NCI-H1417 treated with DMSO at 0.1 percent for 48 hours (cell line): ENCODE results near the gene ZBTB4.
"Not testable (repeated sequence)": the region's sequence is repeated elsewhere in the genome, so short reads cannot be mapped to it uniquely, and the experiment has no call there.

ENCODE experiments used
- DNase-seq: peaks from one replicate; lab custom pipeline; 2025; lab: John Stamatoyannopoulos, UW

Gene ZBTB4

DNA sequence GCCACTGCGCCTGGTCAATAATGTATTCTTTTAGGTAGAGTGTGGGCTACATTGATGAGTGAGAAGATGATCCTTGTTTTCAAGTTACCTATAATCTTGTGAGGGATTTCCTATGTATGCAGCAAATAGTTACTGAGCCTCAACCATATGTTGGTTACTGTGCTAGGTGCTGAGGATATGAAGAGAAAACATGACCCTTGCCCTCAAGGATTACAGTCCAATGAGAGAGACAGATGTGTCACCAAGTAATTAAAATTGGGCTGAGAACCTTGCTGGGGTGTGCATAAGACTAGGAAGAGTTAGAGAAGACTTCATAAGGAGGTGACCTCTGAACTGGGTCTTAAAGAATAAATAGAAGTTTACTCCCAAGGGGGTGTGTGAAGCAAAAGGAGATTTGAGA lies 12.2 kb upstream of the ZBTB4 start:
- no peak for DNase-seq

DNA sequence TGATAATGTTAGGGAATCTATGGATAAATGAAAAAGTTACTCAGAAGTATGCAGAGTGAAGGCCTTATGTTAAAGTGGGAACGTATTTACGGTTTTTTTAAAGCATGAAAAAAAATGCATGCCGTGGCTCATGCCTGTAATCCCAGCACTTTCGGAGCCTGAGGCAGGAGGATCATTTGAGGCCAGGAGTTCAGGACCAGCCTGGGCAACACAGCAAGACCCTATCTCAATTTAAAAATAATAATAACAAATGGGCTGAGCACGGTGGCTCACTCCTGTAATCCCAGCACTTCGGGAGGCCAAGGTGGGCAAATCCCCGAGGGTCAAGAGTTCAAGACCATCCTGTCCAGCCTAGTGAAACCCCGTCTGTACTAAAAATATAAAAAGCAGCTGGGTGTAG lies 10.7 kb upstream of the ZBTB4 start:
- no peak for DNase-seq

GRCh38 chr17:7486181-7486580 lies 6.8 kb upstream of the ZBTB4 start:
- DNase-seq = no peak

DNA sequence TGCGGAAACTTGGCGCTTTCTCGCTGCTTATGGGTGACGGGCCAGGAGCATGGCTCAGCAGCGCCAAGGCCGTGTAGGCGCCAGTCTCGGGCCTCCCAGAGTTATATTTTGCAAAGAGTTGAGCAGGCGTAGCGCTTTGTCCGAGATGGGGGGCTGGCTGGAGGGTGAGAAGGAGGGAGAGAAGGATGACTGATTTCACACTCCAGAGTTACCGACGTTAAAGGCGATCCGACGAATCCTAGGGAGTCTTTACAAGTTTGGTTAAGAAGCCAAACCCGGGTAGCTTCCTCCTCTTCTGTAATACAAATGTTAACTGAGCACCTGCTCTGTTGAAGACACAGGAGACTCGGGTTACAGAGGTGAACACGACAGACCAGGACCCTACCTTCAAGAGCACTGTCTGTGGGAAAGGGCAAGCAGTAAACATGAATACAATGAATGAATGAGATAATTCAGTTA lies 5.5 kb upstream of the ZBTB4 start:
- DNase-seq = no peak

- DNase-seq = peak; percentile 87
These were observed 4.9 kb upstream of the ZBTB4 start, which contains the start of gene POLR2A for GRCh38 chr17:7484067-7484918. Gene POLR2A (plus strand): TSS chr17:7484366.

GRCh38 chr17:7483255-7484066 lies 4.0 kb upstream of the ZBTB4 start:
- DNase-seq = peak; percentile 87

DNA sequence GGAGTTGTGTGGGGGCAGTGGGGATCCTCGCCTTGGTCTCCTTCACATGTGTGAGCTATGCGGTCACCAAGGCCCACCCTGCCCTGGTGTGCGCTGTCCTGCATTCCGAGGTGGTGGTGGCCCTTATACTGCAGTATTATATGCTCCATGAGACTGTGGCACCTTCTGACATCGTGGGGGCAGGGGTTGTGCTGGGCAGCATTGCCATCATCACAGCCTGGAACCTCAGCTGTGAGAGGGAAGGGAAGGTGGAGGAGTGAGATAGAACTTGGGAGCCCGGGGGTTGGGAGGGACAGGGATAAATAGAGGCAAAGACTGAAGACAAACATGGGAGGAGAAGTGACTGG lies 3.3 kb upstream of the ZBTB4 start:
- not testable (repeated sequence) for DNase-seq

DNA sequence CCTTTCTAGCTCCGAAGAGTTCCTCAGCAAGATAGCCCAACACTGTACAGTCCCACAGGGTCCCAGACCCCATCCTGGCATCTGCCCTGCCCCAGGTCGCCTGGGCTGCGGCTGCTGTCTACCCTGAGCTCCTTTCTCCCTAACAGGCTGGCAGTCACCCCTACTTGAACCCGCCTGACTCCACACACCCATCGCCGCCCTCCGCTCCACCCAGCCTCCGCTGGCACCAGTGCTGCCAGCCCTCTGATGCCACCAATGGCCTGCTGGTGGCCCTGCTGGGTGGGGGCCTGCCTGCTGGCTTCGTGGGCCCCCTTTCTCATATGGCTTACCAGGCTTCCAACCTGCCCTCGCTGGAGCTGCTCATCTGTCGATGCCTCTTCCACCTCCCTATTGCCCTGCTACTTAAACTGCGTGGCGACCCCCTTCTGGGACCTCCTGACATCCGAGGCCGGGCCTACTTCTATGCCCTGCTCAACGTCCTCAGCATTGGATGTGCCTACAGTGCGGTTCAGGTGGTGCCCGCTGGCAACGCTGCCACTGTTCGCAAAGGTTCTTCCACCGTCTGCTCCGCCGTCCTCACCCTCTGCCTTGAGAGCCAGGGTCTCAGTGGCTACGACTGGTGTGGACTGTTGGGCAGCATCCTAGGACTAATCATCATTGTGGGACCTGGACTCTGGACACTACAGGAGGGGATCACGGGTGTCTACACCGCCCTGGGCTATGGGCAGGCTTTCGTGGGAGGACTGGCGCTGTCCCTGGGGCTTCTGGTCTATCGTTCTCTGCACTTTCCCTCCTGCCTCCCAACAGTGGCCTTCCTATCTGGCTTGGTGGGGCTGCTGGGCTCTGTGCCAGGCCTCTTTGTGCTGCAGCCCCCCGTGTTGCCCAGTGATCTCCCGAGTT lies 2.7 kb upstream of the ZBTB4 start:
- not testable (repeated sequence) for DNase-seq

GRCh38 chr17:7481275-7481674 lies 1.8 kb upstream of the ZBTB4 start, which contains the start of gene SLC35G6:
Gene SLC35G6 (plus strand): TSS chr17:7481446. CDS start chr17:7481517, 71 bp downstream.
- DNase-seq = not testable (repeated sequence)

DNA sequence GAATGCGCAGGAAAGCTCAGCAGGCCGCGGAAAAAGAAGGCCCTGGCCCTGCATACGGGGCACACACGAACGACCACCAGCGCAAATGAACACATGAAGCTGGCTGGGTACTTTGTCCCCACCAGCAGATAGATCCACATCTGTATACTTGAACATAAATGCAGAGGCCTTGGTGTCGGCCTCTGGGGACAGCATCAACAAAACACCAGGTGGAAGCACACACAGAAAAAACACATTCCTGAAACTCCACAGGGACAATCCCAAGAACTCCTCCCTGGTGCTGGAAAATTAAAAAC lies 606 bp upstream of the ZBTB4 start:
- DNase-seq = no peak

DNA sequence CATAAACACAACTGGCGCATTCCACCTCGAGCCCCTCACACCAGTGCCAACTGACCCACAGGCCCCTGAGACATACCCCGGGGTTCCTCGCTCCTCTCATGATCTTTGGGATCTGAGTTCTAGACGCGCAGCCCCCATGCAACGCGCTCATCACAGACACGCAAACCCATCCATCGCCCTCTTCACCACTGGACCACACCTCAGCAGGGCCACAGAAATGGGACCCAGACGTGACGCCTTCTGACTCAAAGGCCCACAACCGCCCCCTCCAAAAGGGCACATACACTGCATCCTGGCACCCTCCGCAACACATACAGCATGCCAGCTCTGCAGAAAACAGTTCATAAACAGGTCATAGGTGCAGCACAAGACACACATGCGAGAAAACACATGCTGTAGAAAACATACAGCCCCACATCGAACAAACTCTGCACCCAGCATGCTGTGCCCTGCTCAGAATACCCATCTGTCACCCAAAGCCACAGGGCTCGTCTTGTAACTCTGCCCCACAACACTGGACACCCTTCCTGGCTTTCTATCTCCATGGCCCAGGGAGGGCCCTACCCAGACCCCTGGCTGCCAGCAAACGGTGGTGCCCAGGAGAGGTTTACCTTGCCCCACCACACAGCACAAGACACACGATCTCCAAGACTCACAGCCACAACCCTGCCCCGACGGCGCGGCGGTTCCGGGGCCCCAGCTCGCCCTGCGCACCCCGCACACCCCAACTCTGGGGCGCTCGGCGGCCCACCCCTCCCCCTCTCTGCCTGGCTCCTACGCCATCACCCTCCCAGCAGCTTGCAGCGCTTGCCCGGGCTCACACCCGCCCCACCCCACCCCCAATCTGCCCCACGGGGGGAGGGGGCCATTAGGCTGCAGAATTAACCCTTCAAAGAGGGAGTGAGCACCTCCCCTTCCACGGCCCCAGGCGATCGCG lies 887 bp downstream of the ZBTB4 start:
- no peak for DNase-seq

DNA sequence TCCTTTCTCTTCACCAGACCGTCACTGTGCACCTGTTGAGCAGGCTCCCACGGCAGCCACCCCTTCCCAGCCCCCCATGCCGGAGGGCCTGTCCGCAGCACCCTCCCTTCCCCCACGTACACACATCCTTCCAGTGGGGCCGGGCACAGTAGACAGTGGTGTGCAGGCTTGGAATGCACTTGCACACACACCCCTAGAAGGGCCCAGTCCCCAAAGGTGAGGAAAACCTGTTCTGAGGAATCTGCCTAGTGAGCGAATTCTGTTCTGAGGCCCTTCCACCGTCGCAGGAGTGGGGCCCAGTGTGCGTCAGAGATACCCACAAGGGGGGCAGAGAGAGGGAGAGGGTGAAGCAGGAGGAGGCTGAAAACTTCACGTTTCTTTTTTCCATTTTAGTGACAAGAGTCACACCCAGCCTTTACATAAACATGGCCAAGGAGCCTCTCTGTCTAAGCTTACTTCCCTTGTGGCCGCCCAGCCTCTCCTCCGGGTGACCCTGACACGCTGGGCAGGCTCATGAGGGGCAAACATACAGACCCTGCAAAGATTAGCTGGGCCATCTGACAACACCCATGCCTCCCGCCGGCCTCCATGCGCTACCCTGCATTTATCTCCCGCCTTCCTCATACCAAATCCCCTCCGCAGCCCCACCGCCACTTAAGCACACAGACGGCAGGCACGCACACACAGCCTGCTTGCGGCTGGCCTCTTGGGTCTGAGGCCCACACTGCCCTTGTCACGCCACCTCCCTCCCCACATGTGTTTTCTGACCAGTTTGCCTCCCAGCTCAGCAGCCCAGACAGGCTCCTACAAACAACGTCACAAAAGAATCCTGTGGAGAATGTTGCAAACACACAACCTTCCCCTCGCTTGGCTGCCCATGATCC lies 1.8 kb downstream of the ZBTB4 start:
- no peak for DNase-seq

DNA sequence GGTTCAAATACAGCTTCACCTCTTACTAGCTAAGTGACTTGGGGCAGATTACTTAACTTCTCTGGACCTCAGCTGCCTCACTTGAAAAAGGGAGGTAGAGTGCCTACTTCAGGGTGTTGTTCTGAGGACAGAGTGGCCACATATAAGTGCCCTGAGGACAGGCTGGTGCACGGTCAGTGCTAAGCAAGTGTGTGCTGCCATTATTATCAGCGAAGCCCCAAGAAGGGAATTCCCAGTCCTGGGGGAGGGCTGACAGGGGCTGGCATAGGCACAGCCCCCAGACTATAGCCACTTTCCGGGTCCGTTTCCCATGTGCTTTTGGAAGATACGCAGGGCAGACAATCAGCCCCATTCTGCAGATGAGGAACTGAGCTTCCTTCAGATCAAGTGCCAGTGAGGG lies 2.5 kb downstream of the ZBTB4 start:
- DNase-seq = no peak

GRCh38 chr17:7476494-7476893 lies 2.9 kb downstream of the ZBTB4 start:
- DNase-seq = no peak

DNA sequence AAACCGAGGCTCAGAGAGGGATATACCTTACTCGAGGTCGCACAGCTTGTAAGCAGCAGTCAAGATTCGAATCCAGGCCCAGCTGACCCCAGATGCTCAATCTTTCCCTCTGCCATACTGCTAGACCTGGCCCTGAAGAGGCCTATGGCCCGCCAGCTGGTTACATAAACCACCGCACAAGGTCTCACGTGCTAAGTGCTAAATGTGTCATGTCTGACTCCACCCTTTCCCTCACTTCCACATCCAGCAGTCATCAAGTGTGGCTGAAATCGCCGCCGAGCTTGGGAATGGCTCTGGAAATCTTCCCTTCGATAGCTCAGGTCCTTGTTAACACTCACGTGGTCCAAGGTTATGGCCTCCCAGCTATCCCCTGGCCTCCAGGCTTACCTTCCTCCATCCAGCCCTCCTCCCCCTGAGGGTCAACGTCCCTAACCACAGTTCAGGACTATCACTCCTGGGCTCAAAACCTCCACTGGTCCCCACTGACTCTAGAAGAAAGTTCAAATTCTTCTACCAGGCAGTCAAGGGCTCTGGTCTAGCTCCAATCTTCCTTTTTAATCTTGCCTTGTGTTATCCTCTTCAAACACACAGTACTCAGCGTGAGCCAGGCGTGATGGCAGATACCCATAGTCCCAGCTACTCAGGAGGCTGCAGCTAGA lies 3.5 kb downstream of the ZBTB4 start:
- DNase-seq = no peak

- DNase-seq = not testable (repeated sequence)
These were observed 4.7 kb downstream of the ZBTB4 start for GRCh38 chr17:7474767-7475166.

GRCh38 chr17:7471729-7472128 lies 7.7 kb downstream of the ZBTB4 start:
- no peak for DNase-seq

DNA sequence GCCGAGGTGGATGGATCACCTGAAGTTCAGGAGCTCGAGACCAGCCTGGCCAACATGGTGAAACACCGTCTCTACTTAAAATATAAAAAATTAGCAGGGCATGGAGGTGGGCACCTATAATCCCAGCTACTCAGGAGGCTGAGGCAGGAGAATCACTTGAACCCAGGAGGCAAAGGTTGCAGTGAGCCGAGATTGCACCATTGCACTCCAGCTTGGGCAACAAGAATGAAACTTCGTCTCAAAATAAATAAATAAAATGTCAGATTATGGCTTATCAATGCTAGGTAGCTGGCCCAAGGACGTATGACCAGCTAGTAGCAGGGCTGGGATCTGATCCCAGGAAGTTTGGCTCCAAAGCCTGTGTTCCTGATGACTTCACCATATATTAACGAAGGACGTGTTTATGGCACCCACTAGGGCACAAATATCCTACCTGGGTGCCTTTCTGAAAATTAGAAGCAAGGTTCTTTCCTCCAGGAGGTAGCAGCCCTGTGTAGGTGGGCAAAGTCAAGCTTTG lies 8.9 kb downstream of the ZBTB4 start:
- not testable (repeated sequence) for DNase-seq

DNA sequence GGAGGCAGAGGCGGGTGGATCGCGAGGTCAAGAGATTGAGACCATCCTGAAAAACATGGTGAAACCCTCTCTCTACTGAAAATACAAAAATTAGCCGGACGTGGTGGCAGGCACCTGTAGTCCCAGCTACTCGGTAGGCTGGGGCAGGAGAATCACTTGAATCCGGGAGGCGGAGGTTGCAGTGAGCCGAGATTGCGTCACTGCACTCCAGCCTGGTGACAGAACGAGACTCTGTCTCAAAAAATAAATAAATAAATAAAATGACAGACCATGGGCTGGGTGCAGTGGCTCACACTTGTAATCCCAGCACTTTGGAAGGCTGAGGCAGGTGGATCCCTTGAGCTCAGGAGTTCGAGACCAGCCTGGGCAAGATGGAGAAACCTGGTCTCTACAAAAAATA lies 9.6 kb downstream of the ZBTB4 start:
- DNase-seq = not testable (repeated sequence)
